GM18520 (cell line): ENCODE data around the gene USH2A.

Experiments used
- ATAC-seq: cut with Tn5 transposase; IDR thresholded peaks from one replicate; pipeline ENCODE4 v1.9.1; 2021; ENCODE audit not compliant: unreplicated experiment

The USH2A gene

GRCh38 chr1:215797859-215798258 is 625.4 kb downstream of the USH2A start:
- no peak for ATAC-seq

DNA sequence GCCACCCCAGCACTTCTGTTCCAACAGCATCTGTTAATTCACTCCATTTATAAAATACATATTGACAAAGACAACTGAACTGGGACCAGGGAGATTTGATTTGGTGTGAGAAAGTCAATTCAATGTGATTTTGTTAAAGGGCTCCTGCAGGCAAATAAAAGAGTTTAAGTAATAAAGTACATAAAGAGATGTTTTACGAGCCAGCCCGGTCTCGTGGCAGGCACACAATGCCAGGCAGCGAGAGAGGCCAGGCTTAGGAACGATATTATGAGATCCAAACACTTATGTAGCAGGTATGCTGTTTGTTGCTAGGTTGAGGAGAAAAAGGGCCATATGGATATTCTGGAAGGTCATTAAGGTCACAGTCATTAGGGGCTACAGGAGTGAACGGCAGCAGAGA is 629.1 kb downstream of the USH2A start:
- ATAC-seq = no peak

GRCh38 chr1:215793180-215793579 is 630.1 kb downstream of the USH2A start:
- no peak for ATAC-seq

DNA sequence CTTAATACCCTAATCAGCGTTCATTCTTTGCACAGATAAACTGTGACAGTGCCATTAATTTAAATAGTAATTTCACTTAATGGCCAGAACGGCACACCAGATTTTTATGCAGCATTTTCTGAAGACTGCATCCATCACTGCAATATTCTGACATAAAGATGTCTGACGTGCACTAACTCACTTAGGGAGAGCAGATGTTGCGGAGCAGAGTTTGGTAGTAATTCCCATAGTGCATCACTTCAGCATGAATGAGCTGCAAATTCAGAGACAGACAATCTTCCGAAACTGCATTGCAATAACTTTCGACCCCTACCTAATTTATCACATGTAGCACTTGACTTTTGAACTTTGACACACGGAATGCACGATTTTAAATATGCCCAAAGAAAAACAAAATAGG is 630.8 kb downstream of the USH2A start:
- no peak for ATAC-seq

GRCh38 chr1:215789981-215790380 is 633.3 kb downstream of the USH2A start:
- no peak for ATAC-seq

GRCh38 chr1:215786997-215787396 is 636.3 kb downstream of the USH2A start:
- ATAC-seq = no peak

DNA sequence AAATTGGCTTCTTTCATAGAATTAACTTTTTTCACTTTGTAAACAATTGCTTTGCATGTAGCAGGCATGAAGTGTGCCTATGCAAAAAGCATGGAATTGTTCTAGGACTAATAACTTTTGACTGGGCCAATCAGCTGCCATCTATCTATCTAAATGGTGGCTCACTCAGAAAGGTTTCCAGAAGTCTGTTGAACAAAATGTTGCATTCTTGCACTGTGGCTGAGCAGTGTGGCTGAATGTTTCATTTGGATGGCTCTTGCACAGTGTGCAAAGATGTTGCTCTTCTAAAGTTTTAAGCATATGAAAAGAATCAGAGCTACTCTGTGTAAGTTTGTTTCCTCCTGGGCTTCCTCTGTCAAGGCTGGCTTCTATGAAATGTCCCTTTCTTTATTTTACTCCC is 642.6 kb downstream of the USH2A start:
- ATAC-seq = no peak

- ATAC-seq = no peak
Measured at GRCh38 chr1:215780139-215780538, 643.1 kb downstream of the USH2A start.

- ATAC-seq = no peak
Measured at GRCh38 chr1:215779729-215780128, 643.5 kb downstream of the USH2A start.

GRCh38 chr1:215777370-215777925 is 645.8 kb downstream of the USH2A start:
- ATAC-seq = no peak

GRCh38 chr1:215776336-215776735 is 646.9 kb downstream of the USH2A start:
- no peak for ATAC-seq

- ATAC-seq = no peak
Measured at GRCh38 chr1:215772151-215772550, 651.1 kb downstream of the USH2A start.

GRCh38 chr1:215768303-215768702 is 654.9 kb downstream of the USH2A start:
- no peak for ATAC-seq

DNA sequence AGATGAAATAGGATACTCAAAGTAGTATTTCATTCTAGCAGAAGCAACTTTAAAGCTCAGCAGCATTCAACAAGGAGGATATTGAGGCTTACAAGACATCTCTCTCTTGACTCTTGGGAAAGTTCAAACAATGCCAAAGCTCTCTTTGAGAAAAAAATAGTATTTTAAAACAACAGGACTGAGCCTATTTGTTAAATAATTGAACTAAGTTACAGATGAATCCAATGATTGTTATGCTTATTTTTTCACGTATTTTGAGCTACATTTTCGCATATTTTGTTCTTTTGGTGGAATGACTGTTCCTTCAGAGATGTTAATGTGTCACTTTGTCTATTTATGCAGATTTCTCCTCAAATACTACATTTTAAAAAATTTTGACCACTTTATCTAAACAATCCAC is 655.5 kb downstream of the USH2A start:
- no peak for ATAC-seq

- no peak for ATAC-seq
Measured at GRCh38 chr1:215766521-215766920, 656.7 kb downstream of the USH2A start.

DNA sequence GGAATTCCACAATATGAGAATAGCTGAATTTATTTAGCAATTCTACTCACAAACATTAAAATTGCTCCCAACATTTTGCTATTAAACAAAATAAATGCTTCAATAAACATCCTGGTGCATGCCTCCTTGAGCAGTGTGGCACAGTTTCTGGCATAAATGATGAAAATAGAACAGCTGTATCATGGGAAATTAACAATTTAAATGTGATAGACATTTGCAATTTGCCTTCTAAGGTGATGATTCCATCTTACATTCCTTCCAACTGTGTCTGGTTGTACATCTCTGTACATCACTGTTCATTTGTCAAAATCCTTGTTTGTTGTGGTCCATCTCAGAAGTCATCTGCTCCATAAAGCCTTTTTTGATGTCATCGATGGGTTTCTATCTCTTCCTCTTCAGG is 657.4 kb downstream of the USH2A start:
- no peak for ATAC-seq

GRCh38 chr1:215761446-215761845 is 661.8 kb downstream of the USH2A start:
- no peak for ATAC-seq

- ATAC-seq = no peak
Measured at GRCh38 chr1:215754112-215754511, 669.1 kb downstream of the USH2A start.

DNA sequence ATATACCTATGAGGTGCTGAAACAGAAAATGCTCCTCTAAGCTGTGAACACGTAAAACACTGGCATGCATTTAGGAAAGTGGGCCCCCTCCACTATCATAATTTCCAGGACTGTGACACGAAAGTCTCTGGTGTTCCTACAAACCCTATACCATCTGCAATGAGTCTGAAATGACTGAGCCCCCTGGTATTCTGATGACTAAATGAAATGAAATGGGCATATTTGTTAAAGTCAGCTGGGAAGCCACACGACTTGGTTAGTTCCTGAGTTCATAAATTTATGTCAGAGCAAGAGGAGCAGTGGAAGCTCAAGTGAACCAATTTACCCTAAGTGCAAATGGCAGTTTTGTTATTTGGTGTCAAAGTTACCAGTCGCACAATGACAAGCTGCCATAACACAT is 673.8 kb downstream of the USH2A start:
- no peak for ATAC-seq

- ATAC-seq = no peak
Measured at GRCh38 chr1:215748431-215748830, 674.8 kb downstream of the USH2A start.

DNA sequence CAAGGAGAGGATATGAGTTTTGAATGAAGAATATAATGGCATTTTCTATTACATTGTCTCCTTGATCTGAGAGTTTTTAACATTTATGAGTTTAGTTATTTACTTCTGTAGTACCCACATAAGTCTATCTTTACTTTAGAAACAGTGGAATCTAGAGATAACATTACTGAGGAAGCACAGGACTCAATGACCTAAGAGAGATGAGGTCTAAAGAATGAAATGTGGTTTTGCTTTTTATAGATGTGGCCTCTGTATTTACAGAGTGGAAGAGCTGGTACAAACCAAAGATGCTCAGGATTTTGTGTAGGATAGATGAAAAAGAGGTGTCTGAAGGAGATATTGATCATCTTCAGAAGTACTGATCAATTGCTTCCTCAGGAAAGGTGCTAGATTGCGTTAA is 678.8 kb downstream of the USH2A start:
- no peak for ATAC-seq

- no peak for ATAC-seq
Measured at GRCh38 chr1:215739025-215739424, 684.2 kb downstream of the USH2A start.

GRCh38 chr1:215731699-215732098 is 691.5 kb downstream of the USH2A start:
- no peak for ATAC-seq

GRCh38 chr1:215730600-215730999 is 692.6 kb downstream of the USH2A start:
- ATAC-seq = no peak
